ENCODE data around the gene PHYHD1.

The PHYHD1 gene

DNA sequence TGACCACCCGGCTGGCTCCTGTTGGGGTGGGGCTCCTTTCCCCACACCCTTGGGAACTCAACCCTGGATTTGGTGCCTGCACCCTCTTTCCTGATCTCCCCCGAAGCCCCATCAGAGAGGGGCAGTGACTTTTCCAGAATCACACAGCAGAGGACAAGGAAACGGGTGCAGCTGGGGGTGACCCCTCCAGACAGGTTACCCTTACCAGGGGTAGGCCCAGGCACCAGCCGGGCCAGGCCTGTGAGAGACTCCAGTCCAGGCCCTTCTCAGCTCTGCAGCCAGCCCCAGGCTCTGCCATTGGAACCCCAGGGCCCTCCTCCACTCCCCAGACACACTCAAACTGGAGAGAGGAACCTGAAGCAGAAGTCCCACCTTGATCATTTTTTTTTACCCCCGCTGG, 19.0 kb upstream of the PHYHD1 start:
- no peak for DNase-seq

DNA sequence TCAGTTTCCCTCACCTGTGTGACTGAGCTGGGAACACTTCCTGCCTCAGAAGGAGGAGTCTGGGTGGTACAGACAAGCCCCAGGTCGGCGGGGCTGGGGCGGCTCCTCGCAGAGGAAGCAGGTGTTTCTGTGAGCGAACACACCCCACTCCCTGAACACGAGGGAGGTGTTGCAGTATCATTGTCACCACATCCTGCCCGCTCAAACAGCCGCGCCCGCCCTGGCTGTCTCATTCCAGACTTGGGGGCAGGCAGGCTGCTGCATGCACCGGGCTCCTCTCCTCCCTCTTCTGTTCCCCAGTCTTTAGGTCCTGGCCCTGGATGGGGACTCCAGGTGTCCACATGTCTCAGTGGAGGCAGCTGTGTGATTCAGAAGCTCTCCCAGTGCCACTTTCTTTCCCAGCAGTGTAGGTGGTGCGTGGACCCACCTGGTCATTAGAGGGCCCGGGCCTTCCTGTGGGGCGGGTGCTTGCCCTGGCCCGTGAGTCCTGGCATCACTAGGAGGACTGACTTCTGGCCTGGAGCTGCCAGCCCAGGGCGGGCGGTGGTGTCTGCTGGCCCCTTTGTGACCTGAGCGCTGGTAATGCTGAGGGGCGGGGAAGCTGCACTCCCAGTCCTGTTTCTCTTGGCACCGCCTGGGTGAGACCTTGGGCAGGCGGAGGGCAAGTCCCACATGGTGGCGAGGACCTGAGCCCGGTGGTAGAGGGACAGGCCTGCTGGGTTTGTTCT, 18.3 kb upstream of the PHYHD1 start:
- no peak for DNase-seq

DNA sequence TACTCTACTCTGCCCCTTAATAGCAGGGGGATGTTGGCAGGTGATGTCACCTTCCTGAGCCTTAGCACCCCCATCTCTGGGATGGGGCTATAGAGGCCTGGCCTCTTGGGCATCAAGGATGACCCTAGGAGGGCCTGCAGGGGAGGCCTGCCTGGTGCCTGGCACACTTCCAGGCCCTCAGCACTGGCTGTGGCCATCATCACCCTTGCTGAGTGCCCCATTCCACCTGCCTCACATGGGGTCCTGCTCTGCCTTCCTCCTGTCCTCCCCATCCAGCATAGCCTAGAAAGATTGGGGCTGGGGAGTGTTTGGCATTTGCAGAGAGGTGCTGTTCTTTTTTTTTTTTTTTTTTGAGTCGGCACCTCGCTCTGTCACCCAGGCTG, 17.7 kb upstream of the PHYHD1 start:
- DNase-seq: no peak

DNA sequence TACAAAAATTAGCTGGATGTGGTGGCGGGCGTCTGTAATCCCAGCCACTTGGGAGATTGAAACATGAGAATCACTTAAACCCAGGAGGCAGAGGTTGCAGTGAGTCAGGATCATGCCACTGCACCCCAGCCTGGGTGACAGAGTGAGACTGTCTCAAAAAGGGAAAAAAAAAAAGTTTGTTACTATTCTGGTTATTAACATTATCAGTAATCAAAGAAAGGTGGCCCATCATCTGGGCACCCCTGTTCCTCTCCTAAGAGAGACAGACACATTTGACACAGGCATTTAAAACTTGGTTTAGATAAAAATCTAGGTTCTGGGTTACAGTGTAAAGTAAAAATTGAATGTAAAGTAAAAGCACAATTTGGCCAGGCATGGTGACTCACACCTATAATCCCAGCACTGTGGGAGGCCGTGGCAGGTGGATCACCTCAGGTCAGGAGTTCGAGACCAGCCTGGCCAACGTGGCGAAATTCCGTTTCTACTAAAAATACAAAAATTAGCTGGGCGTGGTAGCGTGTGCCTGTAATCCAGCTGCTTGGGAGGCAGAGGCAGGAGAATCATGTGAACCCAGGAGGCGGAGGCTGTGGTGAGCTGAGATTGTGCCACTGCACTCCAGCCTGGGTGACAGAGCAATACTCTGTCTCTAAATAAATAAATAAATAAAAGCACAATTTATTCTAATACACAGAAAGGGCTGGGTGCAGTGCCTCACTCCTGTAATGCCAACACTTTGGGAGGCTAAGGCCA, 16.7 kb upstream of the PHYHD1 start:
- no peak for DNase-seq

DNA sequence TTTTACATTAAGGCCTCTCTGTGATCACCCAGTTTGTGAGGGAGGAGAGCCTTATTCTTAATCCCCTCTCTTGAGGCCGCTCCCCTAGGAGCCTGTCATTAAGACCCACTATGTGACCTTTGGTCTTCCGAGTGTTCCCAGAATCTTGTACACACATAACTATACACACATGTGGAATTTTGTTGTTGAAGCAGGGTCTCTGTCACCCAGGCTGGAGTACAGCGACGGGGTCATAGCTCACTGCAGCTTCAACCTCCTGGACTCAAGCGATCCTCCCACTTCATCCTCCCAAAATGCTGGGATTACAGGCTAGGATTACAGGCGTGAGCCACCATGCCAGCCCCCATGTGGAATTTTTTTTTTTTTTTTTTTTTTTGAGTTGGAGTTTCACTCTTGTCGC, 14.8 kb upstream of the PHYHD1 start:
- DNase-seq: no peak

DNA sequence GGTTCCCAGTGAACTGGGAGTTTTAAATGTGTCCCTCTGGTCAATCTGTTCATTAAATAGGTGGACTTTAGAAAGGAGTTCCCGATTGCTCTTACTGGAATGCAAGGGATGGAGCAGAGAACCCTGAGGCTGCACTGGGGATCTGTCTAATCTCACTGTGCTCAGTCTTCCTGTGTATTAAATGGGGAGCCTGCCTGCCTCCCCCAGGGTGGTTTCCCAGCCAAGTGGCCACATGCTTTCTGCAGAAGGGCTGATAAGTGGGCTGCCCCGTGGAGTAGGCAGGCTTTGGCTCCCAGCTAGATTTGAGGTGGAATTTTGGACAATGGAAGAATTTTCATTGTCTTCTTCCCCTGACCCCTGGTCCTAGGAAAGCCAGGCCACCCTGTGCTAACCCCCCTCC, 14.0 kb upstream of the PHYHD1 start:
- DNase-seq: no peak

DNA sequence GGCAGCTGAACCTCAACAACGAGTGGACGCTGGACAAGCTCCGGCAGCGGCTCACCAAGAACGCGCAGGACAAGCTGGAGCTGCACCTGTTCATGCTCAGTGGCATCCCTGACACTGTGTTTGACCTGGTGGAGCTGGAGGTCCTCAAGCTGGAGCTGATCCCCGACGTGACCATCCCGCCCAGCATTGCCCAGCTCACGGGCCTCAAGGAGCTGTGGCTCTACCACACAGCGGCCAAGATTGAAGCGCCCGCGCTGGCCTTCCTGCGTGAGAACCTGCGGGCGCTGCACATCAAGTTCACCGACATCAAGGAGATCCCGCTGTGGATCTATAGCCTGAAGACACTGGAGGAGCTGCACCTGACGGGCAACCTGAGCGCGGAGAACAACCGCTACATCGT, 12.4 kb upstream of the PHYHD1 start:
- no peak for DNase-seq

DNA sequence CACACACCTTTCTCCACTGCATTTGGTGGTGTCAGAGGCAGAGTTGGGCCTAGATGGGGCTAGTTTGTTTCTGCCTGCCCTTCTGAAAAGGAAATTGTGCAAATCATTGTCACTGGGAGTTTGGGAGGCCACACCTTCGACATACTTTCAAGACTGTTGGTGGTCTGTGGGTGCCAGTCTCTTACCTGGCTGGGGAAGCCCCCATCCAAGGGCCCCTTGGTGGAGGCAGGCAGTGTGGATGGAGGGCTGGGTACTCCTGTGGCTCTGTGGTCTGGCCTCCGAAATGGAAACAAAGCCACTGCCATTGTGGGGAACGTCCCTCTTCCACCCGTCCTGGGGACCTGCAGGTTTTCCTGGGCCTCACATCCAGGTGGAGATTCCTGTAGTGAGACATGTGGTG, 10.9 kb upstream of the PHYHD1 start:
- DNase-seq: no peak

DNA sequence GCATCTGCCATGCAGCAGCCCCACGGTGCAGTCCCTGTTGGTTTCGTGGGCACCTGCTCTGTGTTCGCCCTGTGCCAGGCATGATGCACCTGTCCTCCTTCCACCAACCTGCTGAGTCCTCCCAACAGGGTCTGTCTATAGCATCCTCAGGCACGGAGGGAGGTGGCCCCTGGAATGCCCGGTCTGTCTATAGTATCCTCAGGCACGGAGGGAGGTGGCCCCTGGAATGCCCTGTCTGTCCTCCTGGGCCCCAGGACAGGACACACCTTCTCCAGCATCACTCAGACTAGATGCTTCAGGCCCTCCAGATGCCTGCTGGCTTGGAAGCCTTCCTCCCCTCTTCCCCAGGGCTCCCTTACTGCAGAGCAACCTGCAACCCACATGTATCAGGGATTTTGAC, 9.9 kb upstream of the PHYHD1 start:
- DNase-seq: no peak

DNA sequence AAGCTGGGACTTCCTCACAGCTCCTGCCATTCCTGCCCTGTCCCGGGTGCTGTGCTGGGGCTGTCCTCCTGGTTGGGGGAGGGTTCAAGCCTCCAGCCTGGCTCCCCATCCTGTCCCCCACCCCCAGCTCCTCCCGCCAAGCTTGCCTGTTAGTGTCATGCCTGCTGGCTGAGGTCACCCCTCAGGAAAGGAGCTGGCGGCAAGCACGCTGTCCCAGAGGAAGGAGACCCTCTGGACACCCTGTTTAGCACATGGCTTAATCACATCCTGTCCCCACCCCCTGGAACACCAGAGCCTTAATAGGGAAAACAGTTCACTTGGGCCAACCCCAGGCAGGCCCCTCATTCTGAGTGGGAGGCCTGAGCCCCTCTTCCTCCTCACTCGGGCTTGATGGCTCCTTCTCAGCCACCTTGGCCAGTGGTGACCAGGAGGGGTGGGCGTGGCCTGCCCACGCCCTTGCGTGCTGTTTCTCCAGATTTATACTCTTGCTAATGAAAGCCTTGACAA, 9.2 kb upstream of the PHYHD1 start:
- no peak for DNase-seq

DNA sequence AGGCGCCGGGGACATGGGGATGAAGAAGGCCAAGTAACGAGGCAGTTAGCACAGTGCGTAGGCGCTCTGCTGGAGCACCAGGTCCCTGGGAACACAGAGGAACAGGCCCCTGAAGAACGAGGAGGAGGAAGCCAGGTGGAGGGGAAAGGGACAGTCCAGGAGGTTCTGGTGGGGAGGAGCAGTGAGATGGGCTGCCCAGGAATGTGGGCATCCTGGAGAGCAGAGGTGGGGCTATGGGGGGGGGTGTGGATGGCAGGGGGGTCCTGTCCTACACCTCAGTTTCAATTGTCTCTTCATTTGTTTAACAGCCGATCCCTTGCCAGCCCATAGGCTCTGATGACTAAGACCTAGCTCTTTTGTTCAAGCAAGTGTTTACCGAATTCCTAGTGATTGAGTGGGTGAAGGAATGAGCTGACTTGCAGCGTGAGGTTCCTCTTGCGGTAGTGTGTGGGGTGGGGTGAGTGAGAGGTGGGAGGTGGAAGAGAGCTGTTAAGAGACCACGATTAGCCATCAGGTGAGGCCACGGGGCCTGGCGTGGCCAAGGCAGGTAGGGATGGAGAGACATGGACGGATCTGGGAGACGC, 8.4 kb upstream of the PHYHD1 start:
- DNase-seq: no peak

DNA sequence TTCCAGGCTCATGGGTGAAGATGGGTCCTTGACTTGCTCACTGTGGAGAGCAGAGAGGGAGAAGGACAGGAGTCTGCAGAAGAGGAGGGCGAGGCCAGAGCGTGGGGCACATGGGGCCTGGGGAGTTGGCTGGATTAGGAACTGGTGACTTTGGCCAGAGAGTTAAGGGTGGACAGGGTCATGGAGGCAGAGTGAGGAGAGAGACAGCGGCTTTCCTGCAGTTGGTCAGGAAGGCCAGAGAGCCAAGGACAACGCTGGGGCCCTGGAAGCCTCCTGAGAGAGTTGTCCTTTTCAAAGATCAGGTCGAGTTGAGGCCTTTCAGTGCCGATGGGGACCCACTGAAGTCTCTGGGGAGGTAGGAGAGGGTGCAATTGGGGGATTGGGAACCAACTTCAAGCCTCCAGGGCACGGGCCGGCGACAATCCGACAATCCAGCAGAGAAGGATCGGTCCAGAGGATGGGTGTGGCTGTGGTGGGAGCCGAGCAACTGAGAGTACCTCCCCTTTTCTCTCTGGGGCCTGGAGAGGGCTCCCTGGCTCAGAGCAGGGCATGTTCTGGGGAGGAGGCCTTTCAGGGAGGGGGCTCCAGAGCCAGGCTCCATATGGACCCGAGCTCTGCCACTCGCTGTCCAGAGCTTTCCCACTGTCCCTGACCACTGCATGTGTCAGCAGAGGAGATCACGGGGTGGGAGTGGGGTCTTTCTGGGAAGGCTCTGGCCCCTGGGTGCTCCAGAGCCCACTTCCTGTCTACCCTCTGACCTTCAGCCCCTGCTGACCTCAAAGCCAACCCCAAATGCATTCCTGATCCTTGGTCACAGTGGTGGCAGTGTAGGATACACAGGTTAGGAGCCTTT, 7.5 kb upstream of the PHYHD1 start:
- no peak for DNase-seq

DNA sequence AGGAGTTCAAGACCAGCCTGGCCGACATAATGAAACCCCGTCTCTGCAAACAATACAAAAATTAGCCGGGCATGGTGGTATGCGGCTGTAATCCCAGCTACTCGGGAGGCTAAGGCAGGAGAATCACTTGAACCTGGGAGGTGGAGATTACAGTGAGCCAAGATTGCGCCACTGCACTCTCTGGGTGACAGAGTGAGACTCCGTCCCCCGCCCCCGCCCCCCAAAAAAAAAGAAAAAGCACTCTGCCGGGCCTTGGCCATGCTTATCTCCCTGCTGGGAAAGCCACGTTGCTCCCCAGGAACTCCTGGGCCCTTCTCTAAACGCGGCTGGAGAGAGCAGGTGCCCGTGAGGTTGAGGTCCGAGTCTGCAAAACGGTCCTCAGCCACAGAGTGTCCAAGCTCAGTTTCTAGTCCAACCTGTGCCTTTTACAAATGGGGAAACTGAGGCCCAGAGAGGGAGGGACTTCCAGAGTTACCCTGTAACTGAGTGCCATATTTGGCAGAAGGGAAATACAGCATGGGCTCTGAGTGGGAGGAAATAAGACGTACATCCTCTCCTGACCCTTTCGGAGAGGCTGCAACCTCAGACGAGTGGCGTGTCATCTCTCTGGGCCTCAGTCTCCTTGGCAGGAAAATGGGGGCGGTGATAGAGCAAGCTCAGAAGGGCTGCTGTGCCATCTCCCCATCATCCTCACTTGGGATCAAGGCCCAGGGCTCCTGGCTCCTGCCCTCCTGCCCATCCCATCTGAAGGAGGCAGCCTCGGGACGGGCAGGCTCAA, 6.6 kb upstream of the PHYHD1 start:
- DNase-seq: no peak

DNA sequence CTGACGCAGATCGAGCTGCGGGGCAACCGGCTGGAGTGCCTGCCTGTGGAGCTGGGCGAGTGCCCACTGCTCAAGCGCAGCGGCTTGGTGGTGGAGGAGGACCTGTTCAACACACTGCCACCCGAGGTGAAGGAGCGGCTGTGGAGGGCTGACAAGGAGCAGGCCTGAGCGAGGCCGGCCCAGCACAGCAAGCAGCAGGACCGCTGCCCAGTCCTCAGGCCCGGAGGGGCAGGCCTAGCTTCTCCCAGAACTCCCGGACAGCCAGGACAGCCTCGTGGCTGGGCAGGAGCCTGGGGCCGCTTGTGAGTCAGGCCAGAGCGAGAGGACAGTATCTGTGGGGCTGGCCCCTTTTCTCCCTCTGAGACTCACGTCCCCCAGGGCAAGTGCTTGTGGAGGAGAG, 4.6 kb upstream of the PHYHD1 start:
- no peak for DNase-seq

DNA sequence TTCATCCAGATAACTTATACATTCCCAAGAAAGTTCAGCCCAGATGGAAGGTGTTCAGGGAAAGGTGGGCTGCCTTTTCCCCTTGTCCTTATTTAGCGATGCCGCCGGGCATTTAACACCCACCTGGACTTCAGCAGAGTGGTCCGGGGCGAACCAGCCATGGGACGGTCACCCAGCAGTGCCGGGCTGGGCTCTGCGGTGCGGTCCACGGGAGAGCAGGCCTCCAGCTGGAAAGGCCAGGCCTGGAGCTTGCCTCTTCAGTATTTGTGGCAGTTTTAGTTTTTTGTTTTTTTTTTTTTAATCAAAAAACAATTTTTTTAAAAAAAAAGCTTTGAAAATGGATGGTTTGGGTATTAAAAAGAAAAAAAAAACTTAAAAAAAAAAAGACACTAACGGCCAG, 4.0 kb upstream of the PHYHD1 start:
- DNase-seq: no peak

DNA sequence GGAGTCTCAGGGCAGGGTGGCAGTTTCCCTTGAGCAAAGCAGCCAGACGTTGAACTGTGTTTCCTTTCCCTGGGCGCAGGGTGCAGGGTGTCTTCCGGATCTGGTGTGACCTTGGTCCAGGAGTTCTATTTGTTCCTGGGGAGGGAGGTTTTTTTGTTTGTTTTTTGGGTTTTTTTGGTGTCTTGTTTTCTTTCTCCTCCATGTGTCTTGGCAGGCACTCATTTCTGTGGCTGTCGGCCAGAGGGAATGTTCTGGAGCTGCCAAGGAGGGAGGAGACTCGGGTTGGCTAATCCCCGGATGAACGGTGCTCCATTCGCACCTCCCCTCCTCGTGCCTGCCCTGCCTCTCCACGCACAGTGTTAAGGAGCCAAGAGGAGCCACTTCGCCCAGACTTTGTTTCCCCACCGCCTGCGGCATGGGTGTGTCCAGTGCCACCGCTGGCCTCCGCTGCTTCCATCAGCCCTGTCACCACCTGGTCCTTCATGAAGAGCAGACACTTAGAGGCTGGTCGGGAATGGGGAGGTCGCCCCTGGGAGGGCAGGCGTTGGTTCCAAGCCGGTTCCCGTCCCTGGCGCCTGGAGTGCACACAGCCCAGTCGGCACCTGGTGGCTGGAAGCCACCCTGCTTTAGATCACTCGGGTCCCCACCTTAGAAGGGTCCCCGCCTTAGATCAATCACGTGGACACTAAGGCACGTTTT, 3.5 kb upstream of the PHYHD1 start:
- DNase-seq: no peak

DNA sequence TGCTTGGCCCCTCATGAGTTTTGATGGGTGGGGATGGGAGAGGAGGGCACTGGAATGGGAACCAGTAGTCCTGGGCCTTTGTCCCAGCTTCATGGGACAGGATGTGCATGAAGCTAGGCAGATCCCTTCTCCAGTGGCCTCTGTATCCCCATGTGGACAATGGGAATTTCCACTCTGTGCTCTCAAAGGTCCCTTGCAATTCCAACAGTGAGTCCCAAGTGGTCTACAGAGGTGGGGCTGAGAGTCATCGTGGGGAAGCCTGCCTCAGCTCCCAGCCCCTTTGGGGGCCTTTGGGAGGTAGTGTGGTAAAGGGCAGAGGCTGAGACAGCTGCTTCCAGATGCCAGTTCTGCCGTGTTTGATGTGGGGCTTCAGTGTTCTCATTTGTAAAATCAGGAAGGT, 1.9 kb upstream of the PHYHD1 start:
- no peak for DNase-seq

DNA sequence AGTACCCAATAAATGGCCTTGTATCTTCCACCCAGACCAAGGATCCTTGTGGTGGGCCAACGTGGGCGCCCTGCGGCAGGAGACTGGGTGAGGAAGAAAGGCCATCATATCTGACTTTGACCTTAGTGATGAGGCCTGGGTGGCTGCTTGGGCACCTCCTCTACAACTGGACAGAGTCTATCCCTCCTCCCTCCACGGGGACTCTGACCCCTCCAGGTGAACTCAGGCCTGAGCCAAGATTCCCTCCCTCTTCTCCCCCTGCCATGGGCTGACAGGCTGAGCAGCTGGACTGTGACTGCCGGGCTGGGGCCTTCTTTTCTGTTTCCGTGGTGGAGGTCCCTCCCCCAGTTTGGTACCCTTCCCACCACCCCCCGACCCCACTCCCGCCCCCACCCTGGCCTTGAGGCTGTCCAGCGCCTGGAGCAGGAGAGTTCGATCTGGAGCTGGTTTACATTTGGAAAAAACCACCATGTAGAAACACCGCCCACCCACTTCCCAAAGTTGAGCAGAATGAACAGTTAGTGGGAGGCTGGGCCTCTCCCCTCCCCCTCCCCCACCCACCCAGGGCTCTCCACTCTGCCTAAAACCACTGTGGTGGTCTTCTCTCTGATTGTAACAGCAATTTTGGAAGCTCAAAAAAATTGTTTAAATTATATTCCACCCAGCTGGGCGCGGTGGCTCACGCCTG, 1.2 kb upstream of the PHYHD1 start:
- no peak for DNase-seq

DNA sequence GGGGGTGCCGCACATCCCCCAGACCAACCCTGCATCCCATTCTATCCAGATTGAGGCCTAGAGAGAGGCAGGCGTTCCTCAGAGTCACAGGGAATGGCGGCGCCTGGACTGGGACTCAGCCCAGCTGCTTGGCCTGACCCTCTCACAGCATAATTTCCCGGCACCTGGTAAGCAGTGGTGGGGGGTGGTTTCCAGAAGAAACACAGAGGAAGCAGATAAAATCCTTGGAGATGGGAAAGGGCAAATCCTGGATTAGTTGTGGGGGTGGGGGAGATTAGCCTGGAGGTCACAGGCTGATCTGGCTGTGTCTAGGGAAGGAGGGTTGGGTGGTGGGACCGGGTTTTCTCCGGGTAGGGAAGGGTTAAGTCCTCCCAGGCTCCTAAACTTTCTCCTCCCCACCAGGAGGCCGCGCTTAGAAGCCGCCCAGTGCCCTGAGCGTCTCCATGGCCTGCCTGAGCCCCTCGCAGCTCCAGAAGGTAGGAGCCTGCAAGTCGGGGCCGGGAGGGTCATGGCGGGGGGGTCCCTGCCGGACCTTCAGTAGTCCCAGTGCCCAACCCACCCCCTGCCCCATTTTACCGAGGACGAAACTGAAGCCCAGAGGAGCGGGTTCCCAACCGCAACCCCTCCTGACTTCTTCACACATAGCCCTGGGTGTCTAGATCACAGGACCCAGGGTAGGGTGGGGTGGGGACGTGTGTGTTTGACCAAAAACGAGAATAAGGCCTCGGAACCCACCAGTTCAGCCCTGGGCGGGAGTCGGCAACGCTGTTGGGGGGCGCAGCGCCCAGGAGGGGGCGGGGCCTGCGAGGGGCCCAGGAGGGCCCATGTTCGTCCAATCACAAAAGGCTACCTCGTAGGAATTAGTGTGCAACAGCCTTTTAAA, 1.3 kb downstream of the PHYHD1 start:
- DNase-seq: no peak

DNA sequence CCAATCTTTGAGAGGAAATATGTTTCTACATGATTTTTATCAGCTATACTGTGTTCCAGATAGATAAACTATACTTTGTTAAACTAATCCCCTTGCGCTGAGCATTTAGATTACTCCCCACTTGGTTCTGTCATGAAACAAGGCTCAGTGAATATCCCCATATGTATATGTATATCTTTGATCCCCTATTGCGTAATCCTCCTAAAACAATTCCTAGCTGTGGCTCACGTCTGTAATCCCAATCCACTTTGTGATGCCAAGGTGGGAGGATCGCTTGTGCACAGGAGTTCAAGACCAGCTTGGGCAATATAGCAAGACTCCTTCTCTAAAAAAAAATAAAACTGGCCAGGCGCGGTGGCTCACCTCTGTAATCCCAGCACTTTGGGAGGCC, 2.7 kb downstream of the PHYHD1 start:
- DNase-seq: no peak
